CD4-positive, alpha-beta T cell (primary cell): Measurements from ENCODE around the gene KITLG. TPM values are rescaled to one million over a fixed set of nuclear protein-coding genes. Genes with fewer than 3 reads are reported as not detected.

Experiments used
- ATAC-seq: fragments of 200-7000 bp; cut with Tn5 transposase; one replicate; pipeline ENCODE4 v1.10.0; 2022; ENCODE audit warnings: mild to moderate bottlenecking; ENCODE audit not compliant: poor library complexity
- CTCF ChIA-PET: fragments of 350-600 bp; sonication (Branson Sonifier 250); formaldehyde crosslinking; loops from one replicate; lab custom pipeline; 2021; ENCODE audit warnings: antibody characterized with exemption, inconsistent platforms; lab: Charles Lee
- POLR2A ChIA-PET: fragments of 350-600 bp; sonication (Branson Sonifier 250); formaldehyde crosslinking; loops from one replicate; lab custom pipeline; 2021; ENCODE audit warnings: antibody characterized with exemption, inconsistent platforms; lab: Charles Lee
- DNase-seq, 14 experiments: peaks; one replicate each; pipeline ENCODE4 v3.0.0-alpha.2; 2013 to 2020; ENCODE audit warnings: mixed read lengths in 2 of 14
- H3K27ac ChIP-seq, 2 donors: one replicate each; pipeline versions ENCODE4 v1.5.1 to v1.7.0; 2013; ENCODE audit warnings: low read length in 2 of 2, low read depth in 1 of 2, mild to moderate bottlenecking in 1 of 2
- H3K27me3 ChIP-seq, 2 experiments: 1 replicate in 1 of 2; 2 replicates in 1 of 2; pipeline versions ENCODE4 v1.6.1 to v1.7.0; 2013; ENCODE audit warnings: low read length in 2 of 2, control low read depth in 1 of 2, mild to moderate bottlenecking in 1 of 2, moderate library complexity in 1 of 2; ENCODE audit not compliant: insufficient read depth in 2 of 2, control insufficient read depth in 1 of 2
- H3K36me3 ChIP-seq: one replicate; pipeline ENCODE4 v1.6.1; 2013; ENCODE audit warnings: low read length, control low read depth; ENCODE audit not compliant: insufficient read depth
- H3K4me1 ChIP-seq: one replicate; pipeline ENCODE4 v1.6.1; 2013; ENCODE audit warnings: low read length, control low read depth; ENCODE audit not compliant: insufficient read depth
- H3K4me3 ChIP-seq: one replicate; pipeline ENCODE4 v1.5.1; 2013; ENCODE audit warnings: mild to moderate bottlenecking, low read length, moderate library complexity
- H3K9me3 ChIP-seq, 2 experiments: 1 replicate in 1 of 2; 2 replicates in 1 of 2; pipeline versions ENCODE4 v1.6.1 to v1.7.0; 2013; ENCODE audit warnings: low read length in 2 of 2, mild to moderate bottlenecking in 2 of 2, control low read depth in 1 of 2, moderate library complexity in 1 of 2; ENCODE audit not compliant: control insufficient read depth in 1 of 2, insufficient read depth in 1 of 2
- H3K27ac Mint-ChIP-seq: one replicate; pipeline ENCODE4 v1.8.0; 2020; ENCODE audit warnings: mixed read lengths
- H3K27me3 Mint-ChIP-seq: one replicate; pipeline ENCODE4 v1.8.0; 2021; ENCODE audit warnings: mixed read lengths
- H3K36me3 Mint-ChIP-seq: one replicate; pipeline ENCODE4 v1.8.0; 2021; ENCODE audit warnings: low read depth, mixed read lengths
- H3K4me1 Mint-ChIP-seq: one replicate; pipeline ENCODE4 v1.8.0; 2021; ENCODE audit warnings: low read depth, mixed read lengths
- H3K4me3 Mint-ChIP-seq: one replicate; pipeline ENCODE4 v1.8.0; 2020; ENCODE audit warnings: mild to moderate bottlenecking, mixed read lengths
- H3K9me3 Mint-ChIP-seq: one replicate; pipeline ENCODE4 v1.8.0; 2020; ENCODE audit warnings: mixed read lengths
- CTCF ChIP-seq: fragments of 200-600 bp; IDR thresholded peaks from one replicate; pipeline ENCODE4 v1.8.0; 2022; ENCODE audit warnings: antibody characterized with exemption, mild to moderate bottlenecking
- intact Hi-C, 2 experiments: fragments of 100-400 bp; cut with DNase I in 1 of 2; cut with micrococcal nuclease in 1 of 2; formaldehyde crosslinking; loops; one replicate each; pipeline versions ENCODE4 v1.15.1 to v1.9.0; 2023 to 2025; cut with DNase I, micrococcal nuclease
- total RNA-seq, 174 experiments: library from RNA in 2 of 174; stranded (reverse) in 2 of 174; gene quantifications; one replicate each; pipeline ENCODE4 v1.2.3 and lab custom pipeline; 2021 to 2026

Gene KITLG
- total RNA-seq, 2 experiments from 2014 or later = not detected

- H3K9me3 Mint-ChIP-seq = no peaks in the 10 kb centered on the region
- intact Hi-C loops = no loop called here
- H3K4me3 Mint-ChIP-seq = no peak overlapping the region
- H3K4me1 ChIP-seq = no peaks in the 10 kb centered on the region
- no peak overlapping the region for H3K27ac Mint-ChIP-seq
- CTCF ChIA-PET = no interaction called here
- H3K36me3 ChIP-seq = no peaks in the 10 kb centered on the region
- no peak for DNase-seq
- no peaks in the 10 kb centered on the region for H3K27me3 ChIP-seq
- no peak for TF ChIP-seq CTCF
- no peaks in the 10 kb centered on the region for H3K4me1 Mint-ChIP-seq
- no peak for ATAC-seq
- POLR2A ChIA-PET = no interaction called here
- H3K27me3 Mint-ChIP-seq = no peaks in the 10 kb centered on the region
- no peak overlapping the region for H3K27ac ChIP-seq
- H3K9me3 ChIP-seq = no peaks in the 10 kb centered on the region
- no peaks in the 10 kb centered on the region for H3K36me3 Mint-ChIP-seq
- H3K4me3 ChIP-seq = no peak overlapping the region
Observed at GRCh38 chr12:88495031-88495430, 85.2 kb downstream of the KITLG start.

GRCh38 chr12:88494520-88494919 lies 85.8 kb downstream of the KITLG start:
- Mint-ChIP-seq H3K27me3 (no peaks in the 10 kb centered on the region), H3K4me1 (no peaks in the 10 kb centered on the region), H3K27ac (no peak overlapping the region), H3K4me3 (no peak overlapping the region), H3K9me3 (no peaks in the 10 kb centered on the region), H3K36me3 (no peaks in the 10 kb centered on the region)
- intact Hi-C loops = no loop called here
- ChIA-PET POLR2A (no interaction called here), CTCF (no interaction called here)
- Histone ChIP-seq H3K4me1 (no peaks in the 10 kb centered on the region), H3K27ac (no peak overlapping the region), H3K9me3 (no peaks in the 10 kb centered on the region), H3K4me3 (no peak overlapping the region), H3K36me3 (no peaks in the 10 kb centered on the region), H3K27me3 (no peaks in the 10 kb centered on the region)
- DNase-seq = no peak
- no peak for ATAC-seq
- TF ChIP-seq CTCF = no peak

GRCh38 chr12:88493636-88494035 lies 86.6 kb downstream of the KITLG start:
- no peak for TF ChIP-seq CTCF
- no peak overlapping the region for H3K27ac Mint-ChIP-seq
- Histone ChIP-seq H3K4me1 (no peaks in the 10 kb centered on the region), H3K27me3 (no peaks in the 10 kb centered on the region), H3K36me3 (no peaks in the 10 kb centered on the region), H3K27ac (no peak overlapping the region), H3K4me3 (no peak overlapping the region), H3K9me3 (no peaks in the 10 kb centered on the region)
- H3K9me3 Mint-ChIP-seq = no peaks in the 10 kb centered on the region
- no peak overlapping the region for H3K4me3 Mint-ChIP-seq
- no peaks in the 10 kb centered on the region for H3K27me3 Mint-ChIP-seq
- ChIA-PET POLR2A (no interaction called here), CTCF (no interaction called here)
- H3K4me1 Mint-ChIP-seq = no peaks in the 10 kb centered on the region
- no peaks in the 10 kb centered on the region for H3K36me3 Mint-ChIP-seq
- DNase-seq (no peak), ATAC-seq (no peak)
- intact Hi-C loops = no loop called here
